ENCODE data around the gene COL6A3.

GRCh38 chr2:237455764-237456163 lies 41.8 kb upstream of the COL6A3 start:
- TF ChIP-seq CEBPB (IDR thresholded peaks at IDR 0.05) (no peak), YY1 (IDR thresholded peaks at IDR 0.05; ENCODE audit: low read depth) (no peak), USF1 (IDR thresholded peaks at IDR 0.05) (no peak), EP300 (IDR thresholded peaks at IDR 0.05; ENCODE audit: borderline replicate concordance) (no peak), RAD21 (IDR thresholded peaks at IDR 0.05; ENCODE audit: low read depth) (no peak), TAF1 (IDR thresholded peaks at IDR 0.05; ENCODE audit: low read depth) (no peak), FOXM1 (IDR thresholded peaks at IDR 0.05; ENCODE audit: borderline replicate concordance, low read depth) (no peak), ZBTB7A (IDR thresholded peaks at IDR 0.05; ENCODE audit: low read depth) (no peak), TEAD4 (IDR thresholded peaks at IDR 0.05) (no peak), NFIC (IDR thresholded peaks at IDR 0.05) (no peak), TCF12 (IDR thresholded peaks at IDR 0.05; ENCODE audit: low read depth) (no peak), CREB1 (IDR thresholded peaks at IDR 0.05; ENCODE audit: low read depth) (no peak)
- TF ChIP-seq, protein P1, sequence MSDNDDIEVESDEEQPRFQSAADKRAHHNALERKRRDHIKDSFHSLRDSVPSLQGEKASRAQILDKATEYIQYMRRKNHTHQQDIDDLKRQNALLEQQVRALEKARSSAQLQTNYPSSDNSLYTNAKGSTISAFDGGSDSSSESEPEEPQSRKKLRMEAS (IDR thresholded peaks at IDR 0.05): no peak
- TF ChIP-seq, protein P2, sequence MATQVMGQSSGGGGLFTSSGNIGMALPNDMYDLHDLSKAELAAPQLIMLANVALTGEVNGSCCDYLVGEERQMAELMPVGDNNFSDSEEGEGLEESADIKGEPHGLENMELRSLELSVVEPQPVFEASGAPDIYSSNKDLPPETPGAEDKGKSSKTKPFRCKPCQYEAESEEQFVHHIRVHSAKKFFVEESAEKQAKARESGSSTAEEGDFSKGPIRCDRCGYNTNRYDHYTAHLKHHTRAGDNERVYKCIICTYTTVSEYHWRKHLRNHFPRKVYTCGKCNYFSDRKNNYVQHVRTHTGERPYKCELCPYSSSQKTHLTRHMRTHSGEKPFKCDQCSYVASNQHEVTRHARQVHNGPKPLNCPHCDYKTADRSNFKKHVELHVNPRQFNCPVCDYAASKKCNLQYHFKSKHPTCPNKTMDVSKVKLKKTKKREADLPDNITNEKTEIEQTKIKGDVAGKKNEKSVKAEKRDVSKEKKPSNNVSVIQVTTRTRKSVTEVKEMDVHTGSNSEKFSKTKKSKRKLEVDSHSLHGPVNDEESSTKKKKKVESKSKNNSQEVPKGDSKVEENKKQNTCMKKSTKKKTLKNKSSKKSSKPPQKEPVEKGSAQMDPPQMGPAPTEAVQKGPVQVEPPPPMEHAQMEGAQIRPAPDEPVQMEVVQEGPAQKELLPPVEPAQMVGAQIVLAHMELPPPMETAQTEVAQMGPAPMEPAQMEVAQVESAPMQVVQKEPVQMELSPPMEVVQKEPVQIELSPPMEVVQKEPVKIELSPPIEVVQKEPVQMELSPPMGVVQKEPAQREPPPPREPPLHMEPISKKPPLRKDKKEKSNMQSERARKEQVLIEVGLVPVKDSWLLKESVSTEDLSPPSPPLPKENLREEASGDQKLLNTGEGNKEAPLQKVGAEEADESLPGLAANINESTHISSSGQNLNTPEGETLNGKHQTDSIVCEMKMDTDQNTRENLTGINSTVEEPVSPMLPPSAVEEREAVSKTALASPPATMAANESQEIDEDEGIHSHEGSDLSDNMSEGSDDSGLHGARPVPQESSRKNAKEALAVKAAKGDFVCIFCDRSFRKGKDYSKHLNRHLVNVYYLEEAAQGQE (IDR thresholded peaks at IDR 0.05; ENCODE audit: low read depth): no peak

Data from Ishikawa (cell line).